Tibial nerve (tissue), 4 donors: ENCODE results near the gene NRXN3.

Experiments used
- CTCF ChIP-seq, 5 experiments: fragments of 200-600 bp in 3 of 5; fragments of 450-650 bp in 2 of 5; sonication (generic) in 3 of 5; IDR thresholded peaks; one replicate each; pipeline ENCODE4 v1.5.1; 2016 to 2019; ENCODE audit warnings: antibody characterized with exemption in 5 of 5, mild to moderate bottlenecking in 3 of 5, moderate library complexity in 2 of 5
- EP300 ChIP-seq, 2 donors: sonication (generic); formaldehyde crosslinking; IDR thresholded peaks; one replicate each; pipeline ENCODE4 v1.6.1; 2017; ENCODE audit warnings: antibody characterized with exemption in 2 of 2, mild to moderate bottlenecking in 1 of 2
- POLR2A ChIP-seq, 2 donors: fragments of 450-650 bp; IDR thresholded peaks; one replicate each; pipeline ENCODE4 v1.6.1; 2017; ENCODE audit warnings: antibody characterized with exemption in 2 of 2, mild to moderate bottlenecking in 2 of 2, moderate library complexity in 2 of 2

- TF ChIP-seq CTCF (IDR thresholded peaks at IDR 0.05), result no peak
- no peak for TF ChIP-seq EP300 (IDR thresholded peaks at IDR 0.05)
- TF ChIP-seq POLR2A (IDR thresholded peaks at IDR 0.05), result no peak
These were observed 435.0 kb downstream of the NRXN3 start for GRCh38 chr14:78605025-78605762.
